Natural killer cell (primary cell): ENCODE results near the gene PGF. TPM values are rescaled to one million over a fixed set of nuclear protein-coding genes. Genes with fewer than 3 reads are reported as not detected.

Source experiments
- ATAC-seq, 3 donors: fragments of 150-1000 bp in 2 of 3; fragments of 200-7000 bp in 1 of 3; cut with Tn5 transposase; 1 replicate in 1 of 3; 2 replicates in 2 of 3; pipeline ENCODE4 v1.10.0; 2021; ENCODE audit warnings: mild to moderate bottlenecking in 2 of 3, moderate library complexity in 2 of 3
- DNase-seq, 2 donors: peaks; one replicate each; pipeline versions ENCODE4 v3.0.0 to v3.0.0-alpha.2; 2013 to 2021; ENCODE audit warnings: mixed read lengths in 1 of 2
- H3K27ac ChIP-seq: one replicate; pipeline ENCODE4 v1.5.1; 2013; ENCODE audit warnings: mild to moderate bottlenecking, low read length
- H3K27me3 ChIP-seq: one replicate; pipeline ENCODE4 v1.6.1; 2013; ENCODE audit warnings: low read length; ENCODE audit not compliant: control insufficient read depth, insufficient read depth
- H3K36me3 ChIP-seq: one replicate; pipeline ENCODE4 v1.6.1; 2013; ENCODE audit warnings: low read length; ENCODE audit not compliant: control insufficient read depth, insufficient read depth
- H3K4me1 ChIP-seq: one replicate; pipeline ENCODE4 v1.6.1; 2013; ENCODE audit warnings: low read length; ENCODE audit not compliant: control insufficient read depth, insufficient read depth
- H3K4me3 ChIP-seq: one replicate; pipeline ENCODE4 v1.5.1; 2013; ENCODE audit warnings: low read length
- H3K9me3 ChIP-seq: one replicate; pipeline ENCODE4 v1.6.1; 2013; ENCODE audit warnings: low read length; ENCODE audit not compliant: control insufficient read depth, insufficient read depth
- H3K27ac Mint-ChIP-seq, 2 donors: one replicate each; pipeline ENCODE4 v1.8.0; 2022; ENCODE audit warnings: mild to moderate bottlenecking in 2 of 2, mixed read lengths in 2 of 2, moderate library complexity in 1 of 2
- H3K27me3 Mint-ChIP-seq, 2 donors: one replicate each; pipeline ENCODE4 v1.8.0; 2022; ENCODE audit warnings: low read depth in 2 of 2, mixed read lengths in 2 of 2
- H3K36me3 Mint-ChIP-seq: one replicate; pipeline ENCODE4 v1.8.0; 2022; ENCODE audit warnings: mixed read lengths
- H3K4me1 Mint-ChIP-seq, 2 donors: one replicate each; pipeline ENCODE4 v1.8.0; 2022; ENCODE audit warnings: mixed read lengths in 2 of 2
- H3K4me3 Mint-ChIP-seq: one replicate; pipeline ENCODE4 v1.8.0; 2022; ENCODE audit warnings: mild to moderate bottlenecking, moderate library complexity, mixed read lengths
- H3K9me3 Mint-ChIP-seq, 2 donors: one replicate each; pipeline ENCODE4 v1.8.0; 2022; ENCODE audit warnings: mixed read lengths in 2 of 2
- WGBS: methylation state at CpG from one replicate; pipeline ENCODE4 v1.1.7; 2013; ENCODE audit warnings: missing lambda C conversion rate; ENCODE audit not compliant: insufficient coverage; 5-methylcytosine and 5-hydroxymethylcytosine counted together
- intact Hi-C: fragments of 100-400 bp; cut with micrococcal nuclease; formaldehyde crosslinking; loops from one replicate; pipeline ENCODE4 v1.14.2; 2022
- total RNA-seq, 4 donors: library from RNA; stranded (reverse); fragments of 120-200 nt in 1 of 4; gene quantifications; one replicate each; pipeline versions ENCODE4 v1.2.3 to v1.2.4, GENCODE V29; 2013 to 2022
- TF ChIP-seq, protein P1 (sequence below): fragments of 200-600 bp; IDR thresholded peaks from one replicate; pipeline ENCODE4 v1.8.0; 2022; ENCODE audit warnings: antibody characterized with exemption

PGF gene
- total RNA-seq, 3 donors from 2014 or later (not counting 1 experiment from before 2014, with no cell fraction given), result 0.33 to 0.34 TPM; not detected in 1

DNA sequence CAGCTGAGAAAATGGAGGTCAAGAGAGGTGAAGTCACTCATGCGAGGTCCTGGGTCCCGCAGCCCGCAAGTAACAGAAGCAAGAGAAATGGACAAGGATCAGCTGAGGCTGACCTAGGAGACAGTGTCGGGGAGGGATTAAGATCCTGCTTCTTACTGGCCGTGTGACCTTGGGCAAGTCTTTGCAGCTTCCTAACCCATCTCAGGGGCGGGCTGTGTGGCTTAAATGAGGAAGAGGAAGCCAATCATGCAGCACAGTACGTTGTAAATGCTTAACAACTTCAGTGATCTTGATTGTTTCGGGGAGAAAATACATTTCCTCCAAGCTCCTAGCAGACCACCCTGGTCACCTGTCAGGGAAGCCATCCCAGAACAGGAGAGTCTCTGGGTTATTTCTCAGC, 7.1 kb upstream of the PGF start:
- Mint-ChIP-seq H3K4me3 (no peak overlapping the region), H3K27me3 (peaks cover 10 to 18% of the 10 kb centered on the region in 2 donors), H3K9me3 (no peaks in the 10 kb centered on the region), H3K36me3 (no peaks in the 10 kb centered on the region), H3K27ac (peak overlapping the region in 1 of 2 donors; percentile 25), H3K4me1 (peaks cover 0 to 17% of the 10 kb centered on the region in 2 donors)
- Histone ChIP-seq H3K27ac (no peak overlapping the region), H3K9me3 (no peaks in the 10 kb centered on the region), H3K36me3 (no peaks in the 10 kb centered on the region), H3K27me3 (no peaks in the 10 kb centered on the region), H3K4me1 (peaks cover 11% of the 10 kb centered on the region), H3K4me3 (no peak overlapping the region)
- DNase-seq, result no peak
- intact Hi-C loops, result no loop called here
- TF ChIP-seq, protein P1, sequence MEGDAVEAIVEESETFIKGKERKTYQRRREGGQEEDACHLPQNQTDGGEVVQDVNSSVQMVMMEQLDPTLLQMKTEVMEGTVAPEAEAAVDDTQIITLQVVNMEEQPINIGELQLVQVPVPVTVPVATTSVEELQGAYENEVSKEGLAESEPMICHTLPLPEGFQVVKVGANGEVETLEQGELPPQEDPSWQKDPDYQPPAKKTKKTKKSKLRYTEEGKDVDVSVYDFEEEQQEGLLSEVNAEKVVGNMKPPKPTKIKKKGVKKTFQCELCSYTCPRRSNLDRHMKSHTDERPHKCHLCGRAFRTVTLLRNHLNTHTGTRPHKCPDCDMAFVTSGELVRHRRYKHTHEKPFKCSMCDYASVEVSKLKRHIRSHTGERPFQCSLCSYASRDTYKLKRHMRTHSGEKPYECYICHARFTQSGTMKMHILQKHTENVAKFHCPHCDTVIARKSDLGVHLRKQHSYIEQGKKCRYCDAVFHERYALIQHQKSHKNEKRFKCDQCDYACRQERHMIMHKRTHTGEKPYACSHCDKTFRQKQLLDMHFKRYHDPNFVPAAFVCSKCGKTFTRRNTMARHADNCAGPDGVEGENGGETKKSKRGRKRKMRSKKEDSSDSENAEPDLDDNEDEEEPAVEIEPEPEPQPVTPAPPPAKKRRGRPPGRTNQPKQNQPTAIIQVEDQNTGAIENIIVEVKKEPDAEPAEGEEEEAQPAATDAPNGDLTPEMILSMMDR, result no peak
- no peak for ATAC-seq
- WGBS, result 62% methylated on average over 8 of the region's 8 CpGs

- H3K4me3 Mint-ChIP-seq, result no peak overlapping the region
- ATAC-seq, result no peak
- TF ChIP-seq, protein P1, result no peak
These were observed 6.6 kb upstream of the PGF start for GRCh38 chr14:74962046-74962445.

GRCh38 chr14:74961238-74961911, 6.0 kb upstream of the PGF start:
- Histone ChIP-seq H3K27me3 (no peaks in the 10 kb centered on the region), H3K9me3 (no peaks in the 10 kb centered on the region), H3K4me1 (peaks cover 11% of the 10 kb centered on the region), H3K36me3 (no peaks in the 10 kb centered on the region), H3K4me3 (no peak overlapping the region), H3K27ac (no peak overlapping the region)
- H3K9me3 Mint-ChIP-seq, result no peaks in the 10 kb centered on the region
- intact Hi-C loops, result no loop called here
- peaks cover 0 to 17% of the 10 kb centered on the region in 2 donors for H3K4me1 Mint-ChIP-seq
- peaks cover 11 to 18% of the 10 kb centered on the region in 2 donors for H3K27me3 Mint-ChIP-seq
- H3K27ac Mint-ChIP-seq, result no peak overlapping the region
- TF ChIP-seq, protein P1, result no peak
- no peak for ATAC-seq
- no peaks in the 10 kb centered on the region for H3K36me3 Mint-ChIP-seq
- no peak for DNase-seq
- H3K4me3 Mint-ChIP-seq, result no peak overlapping the region
- WGBS, result 92% methylated on average over 5 of the region's 5 CpGs

More at GRCh38 chr14:74962046-74962445, 6.6 kb upstream of the PGF start:
- Histone ChIP-seq H3K27ac (no peak overlapping the region), H3K36me3 (no peaks in the 10 kb centered on the region), H3K27me3 (no peaks in the 10 kb centered on the region), H3K4me1 (peaks cover 11% of the 10 kb centered on the region), H3K9me3 (no peaks in the 10 kb centered on the region), H3K4me3 (no peak overlapping the region)
- Mint-ChIP-seq H3K27me3 (peaks cover 8 to 18% of the 10 kb centered on the region in 2 donors), H3K9me3 (no peaks in the 10 kb centered on the region), H3K4me1 (peaks cover 0 to 17% of the 10 kb centered on the region in 2 donors), H3K27ac (peak overlapping the region in 1 of 2 donors; percentile 25), H3K36me3 (no peaks in the 10 kb centered on the region)
- WGBS, result 32% methylated on average over 9 of the region's 11 CpGs
- no peak for DNase-seq
- intact Hi-C loops, result no loop called here

DNA sequence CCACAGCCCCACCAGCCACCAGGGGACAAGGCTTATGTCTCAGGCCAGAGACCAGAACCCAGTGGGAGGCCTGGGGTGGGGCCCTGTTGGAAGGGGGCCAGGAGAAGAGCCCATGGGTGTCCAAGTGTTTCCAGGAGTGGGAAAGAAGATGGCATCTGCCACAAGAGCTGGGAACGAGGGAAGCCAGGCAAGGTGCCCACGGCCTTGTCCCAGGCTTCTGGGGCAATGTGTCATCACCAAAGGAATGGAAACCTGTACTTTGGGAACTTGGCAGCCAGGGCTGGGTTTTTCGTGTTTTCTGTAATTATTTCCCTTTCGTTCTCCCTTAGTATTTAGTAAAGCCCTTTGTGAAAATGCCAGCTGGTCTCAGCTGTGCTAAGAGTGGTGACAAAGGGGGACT, 5.3 kb upstream of the PGF start:
- TF ChIP-seq, protein P1, result no peak
- Mint-ChIP-seq H3K4me1 (peaks cover 0 to 17% of the 10 kb centered on the region in 2 donors), H3K27ac (no peak overlapping the region), H3K9me3 (no peaks in the 10 kb centered on the region), H3K27me3 (peaks cover 12 to 18% of the 10 kb centered on the region in 2 donors), H3K36me3 (no peaks in the 10 kb centered on the region), H3K4me3 (no peak overlapping the region)
- DNase-seq (no peak), ATAC-seq (no peak)
- no peaks in the 10 kb centered on the region for H3K9me3 ChIP-seq
- H3K4me3 ChIP-seq, result no peak overlapping the region
- WGBS, result 89% methylated on average over 4 of the region's 4 CpGs
- no peak overlapping the region for H3K27ac ChIP-seq
- H3K36me3 ChIP-seq, result no peaks in the 10 kb centered on the region
- intact Hi-C loops, result no loop called here
- peaks cover 11% of the 10 kb centered on the region for H3K4me1 ChIP-seq
- H3K27me3 ChIP-seq, result no peaks in the 10 kb centered on the region
